NCI-H2227 (cell line): ENCODE results near the gene CRYGB.
"Not testable (repeated sequence)": the region's sequence is repeated elsewhere in the genome, so short reads cannot be mapped to it uniquely, and the experiment has no call there.

Experiments used
- DNase-seq: peaks from one replicate; lab custom pipeline; 2025; ENCODE audit not compliant: unreplicated experiment; lab: John Stamatoyannopoulos, UW

CRYGB gene

DNA sequence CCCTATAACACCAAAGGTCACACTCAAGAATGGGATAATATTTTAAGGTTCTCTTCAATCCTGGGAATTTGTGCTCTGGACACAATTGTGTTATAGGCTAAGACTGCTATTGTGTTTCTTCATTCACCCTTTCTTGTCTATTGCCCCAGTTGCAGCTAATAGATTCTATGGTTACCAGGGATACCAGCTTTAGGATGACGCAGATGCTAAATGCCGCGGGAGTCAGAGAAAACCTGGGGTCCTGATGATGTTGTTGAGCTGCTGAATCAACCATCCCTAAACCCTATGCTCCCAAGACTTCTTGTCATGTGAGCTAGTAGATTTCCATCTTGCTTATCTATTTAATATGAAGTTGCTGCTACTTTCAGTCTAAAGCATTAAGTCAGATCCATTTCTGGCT lies 27.0 kb downstream of the CRYGB start:
- no peak for DNase-seq

- not testable (repeated sequence) for DNase-seq
Measured at GRCh38 chr2:208117390-208117789, 28.6 kb downstream of the CRYGB start.

DNA sequence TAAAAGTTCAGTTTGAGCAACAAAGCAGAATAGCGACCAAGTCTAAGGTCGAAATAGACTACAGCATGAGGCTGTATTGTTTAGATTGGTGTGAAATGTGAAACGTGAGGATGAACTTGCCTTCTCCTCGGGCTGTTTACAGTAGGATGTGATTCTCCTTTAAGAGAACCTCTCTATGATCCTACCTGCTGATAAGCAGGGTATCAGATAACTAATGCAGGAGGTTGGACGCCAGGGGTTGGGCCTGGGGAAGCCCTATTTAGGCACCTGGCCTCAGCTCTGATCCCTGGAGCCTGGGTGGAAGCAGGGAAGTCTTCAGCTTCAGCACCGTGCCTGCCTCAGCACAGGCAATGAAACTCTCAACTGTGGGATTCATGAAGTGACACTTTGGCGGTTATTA lies 33.0 kb downstream of the CRYGB start:
- DNase-seq, result no peak

GRCh38 chr2:208112273-208112745 lies 33.6 kb downstream of the CRYGB start:
- not testable (repeated sequence) for DNase-seq

- DNase-seq, result no peak
Measured at GRCh38 chr2:208103616-208104015, 42.3 kb downstream of the CRYGB start.

- peak; percentile 61 for DNase-seq
Measured at GRCh38 chr2:208101716-208102631, 44.0 kb downstream of the CRYGB start.

DNA sequence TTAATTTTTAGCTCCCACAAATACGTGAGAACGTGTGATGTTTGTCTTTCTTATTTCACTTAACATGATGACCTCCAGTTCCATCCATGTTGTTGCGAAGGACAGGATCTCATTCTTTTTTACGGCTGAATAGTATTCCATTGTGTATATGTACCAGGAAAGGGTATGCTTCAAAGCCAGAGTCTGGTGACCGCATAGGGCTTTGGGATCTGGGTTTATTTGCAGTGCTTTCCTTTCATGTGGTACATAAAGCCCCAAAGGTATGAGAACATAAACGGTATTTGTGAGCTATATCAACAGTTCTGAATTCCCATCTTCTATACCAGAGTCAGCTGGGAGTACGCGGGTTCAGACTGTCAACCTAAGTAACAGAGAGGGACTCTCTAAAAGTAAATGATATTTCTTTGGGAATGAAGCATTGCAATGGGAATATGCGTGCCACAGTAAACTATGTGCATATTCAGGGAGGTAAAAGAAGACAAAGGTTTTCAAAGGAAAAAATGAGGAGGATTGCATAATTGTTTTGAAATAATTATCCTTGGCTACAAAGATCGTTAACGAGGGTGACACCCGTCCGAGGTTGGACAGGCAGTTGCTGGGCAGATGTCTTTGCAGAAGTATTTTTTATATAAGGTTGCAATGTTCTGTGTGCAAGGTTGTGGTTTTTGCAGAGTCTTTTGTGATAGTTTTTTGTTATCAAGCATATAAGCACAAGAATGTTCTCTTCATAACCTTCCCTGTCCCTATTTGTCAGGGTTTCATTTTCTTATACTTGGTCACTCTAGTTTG lies 46.1 kb downstream of the CRYGB start:
- no peak for DNase-seq

DNA sequence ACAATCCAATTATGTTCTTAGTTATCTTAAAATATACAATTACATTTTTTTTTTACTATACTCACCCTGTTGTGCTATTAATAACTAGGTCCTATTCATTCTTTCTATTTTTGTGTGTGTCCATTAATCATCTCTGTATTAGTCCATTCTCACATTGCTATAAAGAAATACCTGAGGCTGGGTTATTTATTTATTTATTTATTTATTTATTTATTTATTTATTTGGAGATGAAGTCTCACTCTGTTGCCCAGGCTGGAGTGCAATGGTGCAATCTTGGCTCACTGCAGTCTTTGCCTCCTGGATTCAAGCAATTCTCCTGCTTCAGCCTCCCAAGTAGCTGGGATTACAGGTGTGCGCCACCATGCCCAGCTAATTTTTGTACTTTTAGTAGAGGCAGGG lies 47.3 kb downstream of the CRYGB start:
- DNase-seq, result not testable (repeated sequence)

GRCh38 chr2:208098267-208098666 lies 47.7 kb downstream of the CRYGB start:
- no peak for DNase-seq

DNA sequence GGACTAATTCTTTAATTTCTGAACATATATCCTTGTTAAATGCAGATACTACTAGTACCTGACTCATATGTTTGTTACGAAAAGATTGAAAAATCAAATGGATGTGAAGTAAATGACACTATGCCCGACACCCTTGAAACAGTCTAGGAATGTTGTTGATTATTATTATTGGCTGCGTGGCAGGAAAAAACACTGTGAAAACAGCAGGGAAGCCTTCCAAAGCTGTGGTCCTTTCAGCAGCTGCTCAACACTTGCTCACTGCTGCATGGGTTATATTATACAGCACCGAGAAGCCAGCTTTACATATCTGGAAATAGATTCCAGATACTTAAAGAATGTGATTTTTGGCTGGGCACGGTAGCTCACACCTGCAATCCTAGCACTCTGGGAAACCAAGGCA lies 48.2 kb downstream of the CRYGB start:
- no peak for DNase-seq

GRCh38 chr2:208097313-208097712 lies 48.6 kb downstream of the CRYGB start:
- DNase-seq, result no peak

DNA sequence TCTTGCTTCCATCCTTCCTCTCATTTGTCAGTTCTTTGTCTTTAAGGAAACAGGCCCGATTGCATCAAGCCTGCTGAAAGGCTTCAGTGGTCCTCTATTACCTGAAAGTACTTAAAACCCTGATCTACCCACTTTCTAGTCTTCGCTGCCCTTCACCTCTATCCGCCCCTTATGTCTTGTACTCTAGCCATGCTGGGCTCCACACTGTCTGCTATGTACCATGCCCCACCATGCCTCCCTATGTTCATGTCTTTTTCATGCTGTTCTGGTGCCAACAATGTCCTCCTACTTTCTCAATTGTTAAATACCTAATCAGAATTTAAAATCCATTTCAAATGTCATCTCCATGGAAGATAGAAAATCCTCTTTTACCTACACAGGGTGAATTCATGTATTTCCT lies 49.9 kb downstream of the CRYGB start:
- DNase-seq, result no peak

DNA sequence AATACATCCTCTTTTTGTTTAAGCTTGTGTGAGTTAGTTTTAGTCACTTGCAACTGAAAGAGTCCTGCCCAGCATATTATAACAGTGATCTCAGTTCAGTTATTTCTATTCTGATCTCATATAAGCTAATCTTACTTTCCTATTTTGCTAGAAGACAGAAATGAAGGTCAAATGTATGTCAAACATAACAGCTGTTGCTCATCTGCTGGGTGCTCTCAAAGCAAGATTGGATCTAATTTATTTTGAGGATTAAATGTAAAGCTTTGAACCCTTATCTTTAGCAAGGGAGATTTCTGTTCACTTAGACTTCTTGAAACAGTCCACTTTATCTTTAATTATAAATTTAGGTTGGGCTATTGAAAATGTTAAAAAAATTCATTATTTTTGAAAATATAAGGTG lies 52.8 kb downstream of the CRYGB start:
- DNase-seq, result no peak
